NB4 (cell line): ENCODE results near the gene UBA52.

Source experiments
- CTCF ChIP-seq: IDR thresholded peaks from one replicate; pipeline ENCODE4 v1.5.1; 2012; ENCODE audit warnings: low read depth, low read length
- MYC ChIP-seq: IDR thresholded peaks from 2 replicates; pipeline ENCODE4 v1.6.1; 2011; ENCODE audit warnings: low read depth, low read length
- POLR2A ChIP-seq: IDR thresholded peaks from 2 replicates; pipeline ENCODE4 v1.6.1; 2011; ENCODE audit warnings: mild to moderate bottlenecking; ENCODE audit not compliant: insufficient read length; ENCODE audit errors: extremely low read depth

DNA sequence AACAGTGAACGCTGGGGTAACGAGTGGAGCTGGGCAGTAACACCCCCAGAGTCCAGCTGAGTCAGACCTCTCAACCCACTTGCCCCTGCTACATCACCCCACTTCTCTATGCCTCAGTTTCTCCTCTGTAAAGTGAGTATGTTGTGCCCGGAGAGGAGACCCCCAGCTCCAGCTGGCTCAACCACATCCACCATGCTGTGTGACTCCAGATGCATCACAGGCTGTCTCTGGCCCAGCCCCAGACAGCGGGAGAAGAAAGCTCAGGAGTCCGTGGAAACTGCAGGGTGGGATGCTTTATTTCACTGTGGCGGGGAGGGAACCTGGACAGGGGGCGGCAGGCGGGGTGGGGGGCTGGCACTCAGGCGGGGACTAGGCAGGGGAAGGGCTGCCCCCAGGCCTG, 40.2 kb upstream of the UBA52 start:
- TF ChIP-seq CTCF (no peak), POLR2A (no peak), MYC (no peak)
